IMR-90 (cell line): ENCODE data around the gene PIGM. TPM values are rescaled to one million over a fixed set of nuclear protein-coding genes. Genes with fewer than 3 reads are reported as not detected.

ENCODE experiments used
- ATAC-seq: fragments of 200-7000 bp; cut with Tn5 transposase; 2 replicates; pipeline ENCODE4 v1.9.1; 2020; ENCODE audit warnings: low read depth, mild to moderate bottlenecking, moderate library complexity
- BruUV-seq: library from RNA; stranded (reverse); fragments of 400-500 nt; replicated peaks from 2 replicates; lab custom pipeline; 2021; lab: Mats Ljungman, UMichigan
- CTCF ChIA-PET: fragments of 300-600 bp; formaldehyde crosslinking; extraction: SDS; loops from one replicate; lab custom pipeline; 2021; ENCODE audit warnings: antibody characterized with exemption; lab: Yijun Ruan, JAX
- POLR2A ChIA-PET: fragments of 300-600 bp; sonication (Branson Sonifier 250); formaldehyde crosslinking; loops from one replicate; lab custom pipeline; 2022; ENCODE audit warnings: antibody characterized with exemption; ENCODE audit not compliant: unreplicated experiment; lab: Charles Lee
- DNase-seq: peaks from one replicate; pipeline ENCODE4 v3.0.0; 2013
- H2AFZ ChIP-seq: replicated peaks from 2 replicates; pipeline ENCODE3; 2013; ENCODE audit warnings: low read length, mild to moderate bottlenecking; ENCODE audit not compliant: poor library complexity
- H2AK5ac ChIP-seq: 2 replicates; pipeline ENCODE4 v1.6.1; 2013; ENCODE audit warnings: low read depth, low read length, inconsistent platforms
- H2AK9ac ChIP-seq: replicated peaks from 2 replicates; pipeline ENCODE3; 2013; ENCODE audit warnings: mild to moderate bottlenecking, low read depth, low read length, moderate library complexity; ENCODE audit not compliant: poor library complexity
- H2BK120ac ChIP-seq: 2 replicates; pipeline ENCODE4 v1.6.1; 2013; ENCODE audit warnings: low read depth, low read length, inconsistent platforms
- H2BK15ac ChIP-seq: 3 replicates; pipeline ENCODE4 v1.6.1; 2013; ENCODE audit warnings: low read depth, low read length, inconsistent platforms
- H2BK20ac ChIP-seq: 2 replicates; pipeline ENCODE4 v1.6.1; 2013; ENCODE audit warnings: low read depth, mild to moderate bottlenecking, inconsistent platforms, low read length, moderate library complexity
- H2BK5ac ChIP-seq: 2 replicates; pipeline ENCODE4 v1.6.1; 2013; ENCODE audit warnings: mild to moderate bottlenecking, low read depth, low read length, inconsistent platforms; ENCODE audit not compliant: poor library complexity, severe bottlenecking
- H3K14ac ChIP-seq: replicated peaks from 2 replicates; pipeline ENCODE4 v1.6.1; 2013; ENCODE audit warnings: low read depth, low read length, inconsistent platforms
- H3K18ac ChIP-seq: 2 replicates; pipeline ENCODE4 v1.6.1; 2013; ENCODE audit warnings: low read depth, low read length, control low read depth
- H3K23ac ChIP-seq: 2 replicates; pipeline ENCODE4 v1.6.1; 2013; ENCODE audit warnings: low read depth, low read length, inconsistent platforms
- H3K27ac ChIP-seq: 2 replicates; pipeline ENCODE4 v1.5.1; 2013; ENCODE audit warnings: mild to moderate bottlenecking, control low read depth, low read length; ENCODE audit not compliant: insufficient read depth
- H3K27me3 ChIP-seq: 2 replicates; pipeline ENCODE4 v1.6.1; 2013; ENCODE audit warnings: low read length; ENCODE audit not compliant: control insufficient read depth, insufficient read depth
- H3K36me3 ChIP-seq: 2 replicates; pipeline ENCODE4 v1.6.1; 2013; ENCODE audit warnings: low read length, mixed read lengths; ENCODE audit not compliant: control insufficient read depth, insufficient read depth
- H3K4ac ChIP-seq: 2 replicates; pipeline ENCODE4 v1.6.1; 2013; ENCODE audit warnings: low read depth, low read length, inconsistent platforms
- H3K4me1 ChIP-seq: 2 replicates; pipeline ENCODE4 v1.6.1; 2013; ENCODE audit warnings: low read length, mixed read lengths; ENCODE audit not compliant: control insufficient read depth, insufficient read depth
- H3K4me2 ChIP-seq: 2 replicates; pipeline ENCODE4 v1.6.1; 2013; ENCODE audit warnings: low read depth, mild to moderate bottlenecking, control low read depth, low read length, moderate library complexity
- H3K4me3 ChIP-seq: 2 replicates; pipeline ENCODE4 v1.5.1; 2013; ENCODE audit warnings: low read depth, mild to moderate bottlenecking, control low read depth, low read length, moderate library complexity; ENCODE audit not compliant: insufficient read depth
- H3K56ac ChIP-seq: 2 replicates; pipeline ENCODE4 v1.6.1; 2013; ENCODE audit warnings: low read length, inconsistent platforms; ENCODE audit not compliant: insufficient read depth; ENCODE audit errors: extremely low read depth
- H3K79me1 ChIP-seq, 2 experiments: 2 replicates each; pipeline ENCODE4 v1.6.1; 2013; ENCODE audit warnings: low read length in 2 of 2, inconsistent platforms in 1 of 2, low read depth in 1 of 2
- H3K9ac ChIP-seq: 2 replicates; pipeline ENCODE4 v1.6.1; 2013; ENCODE audit warnings: low read depth, low read length, control low read depth
- H3K9me1 ChIP-seq: 2 replicates; pipeline ENCODE4 v1.6.1; 2013; ENCODE audit warnings: low read length, inconsistent platforms; ENCODE audit not compliant: insufficient read depth
- H3K9me3 ChIP-seq: 2 replicates; pipeline ENCODE4 v1.6.1; 2013; ENCODE audit warnings: low read length; ENCODE audit not compliant: control insufficient read depth, insufficient read depth
- H4K20me1 ChIP-seq: 2 replicates; pipeline ENCODE4 v1.6.1; 2013; ENCODE audit warnings: low read length, inconsistent platforms; ENCODE audit not compliant: insufficient read depth
- H4K5ac ChIP-seq: 2 replicates; pipeline ENCODE4 v1.6.1; 2013; ENCODE audit warnings: mild to moderate bottlenecking, low read depth, low read length, control low read depth
- H4K8ac ChIP-seq, 2 experiments: 2 replicates each; pipeline ENCODE4 v1.6.1; 2013; ENCODE audit warnings: low read depth in 2 of 2, low read length in 2 of 2, control low read depth in 1 of 2, inconsistent platforms in 1 of 2
- H4K91ac ChIP-seq: 2 replicates; pipeline ENCODE4 v1.6.1; 2013; ENCODE audit warnings: low read depth, low read length, inconsistent platforms; ENCODE audit not compliant: insufficient read depth
- MAFK ChIP-seq: IDR thresholded peaks from 2 replicates; pipeline ENCODE4 v1.6.1; 2012; ENCODE audit warnings: low read depth, low read length, improper control_type of control experiment
- WGBS, 2 experiments: methylation state at CpG; one replicate each; pipeline versions ENCODE4 v1.1.5 to v1.1.7; 2013; ENCODE audit warnings: missing lambda C conversion rate in 2 of 2; ENCODE audit not compliant: insufficient read length in 1 of 2; ENCODE audit errors: extremely low coverage in 2 of 2; 5-methylcytosine and 5-hydroxymethylcytosine counted together
- dilution Hi-C: fragments of 300-500 bp; cut with HindIII; formaldehyde crosslinking; loops from one replicate; pipeline ENCODE4 v1.14.3; 2018; ENCODE audit warnings: low sequenced_read_pairs; ENCODE audit not compliant: unreplicated experiment
- in situ Hi-C: fragments of 300-500 bp; cut with MboI; formaldehyde crosslinking; loops from 3 replicates; pipeline ENCODE4 v1.14.3; 2019; ENCODE audit warnings: low sequenced_read_pairs, inconsistent platforms, mixed read lengths
- intact Hi-C: fragments of 100-400 bp; cut with micrococcal nuclease; formaldehyde crosslinking; loops from 2 replicates; pipeline ENCODE4 v1.10.0; 2022
- polyA plus RNA-seq, 3 experiments: library from polyadenylated mRNA; depleted of rRNA; stranded (reverse); fragments of >200 nt; gene quantifications; 2 replicates each; pipeline ENCODE4 v1.2.3, GENCODE V29; 2012; ENCODE audit warnings: low replicate concordance in 1 of 3
- total RNA-seq: library from RNA; depleted of rRNA; stranded (reverse); fragments of >200 nt; gene quantifications from 2 replicates; pipeline ENCODE4 v1.2.3, GENCODE V29; 2012
- TF ChIP-seq, protein P1 (sequence below): fragments of 150-350 bp; IDR thresholded peaks from 2 replicates; pipeline ENCODE4 v1.6.1; 2016; ENCODE audit warnings: low read depth, mild to moderate bottlenecking, low read length, moderate library complexity, borderline replicate concordance

Gene PIGM
- total and polyA plus RNA-seq, 2 of the 4 experiments (the other 2 are of a cell fraction): 2.9 TPM

- Histone ChIP-seq H2AK5ac (no peak overlapping the region), H3K18ac (no peak overlapping the region), H3K79me1 (no peaks in the 10 kb centered on the region), H2AK9ac (no peak overlapping the region), H3K14ac (no peak overlapping the region), H3K23ac (no peak overlapping the region), H2BK120ac (no peak overlapping the region), H3K9me3 (no peaks in the 10 kb centered on the region), H3K4me1 (no peaks in the 10 kb centered on the region), H3K56ac (no peak overlapping the region), H4K91ac (no peak overlapping the region), H3K36me3 (no peaks in the 10 kb centered on the region), H4K20me1 (no peaks in the 10 kb centered on the region), H2AFZ (no peak overlapping the region), H3K4ac (no peak overlapping the region), H2BK20ac (no peak overlapping the region), H2BK5ac (no peak overlapping the region), H4K5ac (no peak overlapping the region), H3K27me3 (peaks cover 11% of the 10 kb centered on the region; the same call in 1 of the 2 replicates), H3K9me1 (no peaks in the 10 kb centered on the region), H3K4me2 (no peak overlapping the region), H3K27ac (no peak overlapping the region), H3K9ac (no peak overlapping the region), H4K8ac (no peak overlapping the region), H3K4me3 (no peak overlapping the region), H2BK15ac (no peak overlapping the region)
- in situ Hi-C loops (loop anchor here (10.0 kb wide), 1 partner anchor 217 kb away; the partner anchor contains the start of gene DUSP23), dilution Hi-C loops (no loop called here), intact Hi-C loops (no loop called here)
- no peak for ATAC-seq
- ChIA-PET POLR2A (no interaction called here), CTCF (no interaction called here)
- BruUV-seq: no TSS peak
- WGBS, 2 experiments: no CpG with 5 or more reads among the region's 2 CpGs
- DNase-seq: no peak
- peak; percentile 93 for TF ChIP-seq MAFK
- TF ChIP-seq, protein P1, sequence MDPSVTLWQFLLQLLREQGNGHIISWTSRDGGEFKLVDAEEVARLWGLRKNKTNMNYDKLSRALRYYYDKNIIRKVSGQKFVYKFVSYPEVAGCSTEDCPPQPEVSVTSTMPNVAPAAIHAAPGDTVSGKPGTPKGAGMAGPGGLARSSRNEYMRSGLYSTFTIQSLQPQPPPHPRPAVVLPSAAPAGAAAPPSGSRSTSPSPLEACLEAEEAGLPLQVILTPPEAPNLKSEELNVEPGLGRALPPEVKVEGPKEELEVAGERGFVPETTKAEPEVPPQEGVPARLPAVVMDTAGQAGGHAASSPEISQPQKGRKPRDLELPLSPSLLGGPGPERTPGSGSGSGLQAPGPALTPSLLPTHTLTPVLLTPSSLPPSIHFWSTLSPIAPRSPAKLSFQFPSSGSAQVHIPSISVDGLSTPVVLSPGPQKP: no peak
Measured at GRCh38 chr1:160001440-160001839, 30.4 kb downstream of the PIGM start.
